HG02678 (cell line): Measurements from ENCODE around the gene MANBA.
"Not testable (repeated sequence)": the region's sequence is repeated elsewhere in the genome, so short reads cannot be mapped to it uniquely, and the experiment has no call there.

Experiments used
- ATAC-seq: cut with Tn5 transposase; IDR thresholded peaks from one replicate; pipeline ENCODE4 v1.9.1; 2021; ENCODE audit warnings: mild to moderate bottlenecking, moderate library complexity; ENCODE audit not compliant: unreplicated experiment

The MANBA gene

GRCh38 chr4:102725229-102725628 is 35.5 kb downstream of the MANBA start:
- ATAC-seq: no peak

DNA sequence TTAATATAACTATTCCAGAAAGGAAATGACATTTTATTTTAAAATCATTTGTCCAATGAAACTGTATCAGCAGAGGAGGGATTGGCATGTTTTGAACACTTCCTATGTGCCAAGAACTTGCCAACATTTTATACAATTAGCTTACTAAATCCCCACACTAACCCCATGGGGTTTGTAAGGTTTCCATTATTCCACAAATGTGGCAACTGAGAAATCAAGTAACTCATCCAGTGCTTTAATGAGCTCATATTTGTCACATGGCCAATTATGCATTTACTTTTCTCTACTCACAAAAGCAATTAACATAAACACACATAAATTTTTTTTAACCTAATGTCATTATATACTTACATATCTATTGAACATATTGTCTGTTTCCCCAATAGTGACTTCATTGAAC is 37.3 kb downstream of the MANBA start:
- ATAC-seq: no peak

DNA sequence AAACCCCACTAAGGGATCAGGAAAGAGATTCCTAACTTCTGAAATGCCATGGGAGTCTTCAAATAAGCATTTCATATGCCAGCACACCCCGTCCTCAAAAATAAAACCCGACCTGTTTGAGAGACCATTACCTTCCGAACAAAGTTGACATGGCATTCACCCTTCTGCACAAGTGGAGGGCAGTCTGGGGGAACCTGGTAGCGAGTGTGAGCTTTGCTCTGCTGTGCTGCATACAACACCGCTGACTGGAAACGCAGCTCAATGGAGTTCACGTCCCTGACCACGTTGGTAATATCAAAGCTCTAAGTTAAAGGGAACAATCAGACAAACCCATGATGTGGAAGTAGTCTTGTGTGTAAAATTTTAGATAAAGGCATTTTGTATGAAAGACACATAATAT is 38.0 kb downstream of the MANBA start:
- ATAC-seq: no peak

DNA sequence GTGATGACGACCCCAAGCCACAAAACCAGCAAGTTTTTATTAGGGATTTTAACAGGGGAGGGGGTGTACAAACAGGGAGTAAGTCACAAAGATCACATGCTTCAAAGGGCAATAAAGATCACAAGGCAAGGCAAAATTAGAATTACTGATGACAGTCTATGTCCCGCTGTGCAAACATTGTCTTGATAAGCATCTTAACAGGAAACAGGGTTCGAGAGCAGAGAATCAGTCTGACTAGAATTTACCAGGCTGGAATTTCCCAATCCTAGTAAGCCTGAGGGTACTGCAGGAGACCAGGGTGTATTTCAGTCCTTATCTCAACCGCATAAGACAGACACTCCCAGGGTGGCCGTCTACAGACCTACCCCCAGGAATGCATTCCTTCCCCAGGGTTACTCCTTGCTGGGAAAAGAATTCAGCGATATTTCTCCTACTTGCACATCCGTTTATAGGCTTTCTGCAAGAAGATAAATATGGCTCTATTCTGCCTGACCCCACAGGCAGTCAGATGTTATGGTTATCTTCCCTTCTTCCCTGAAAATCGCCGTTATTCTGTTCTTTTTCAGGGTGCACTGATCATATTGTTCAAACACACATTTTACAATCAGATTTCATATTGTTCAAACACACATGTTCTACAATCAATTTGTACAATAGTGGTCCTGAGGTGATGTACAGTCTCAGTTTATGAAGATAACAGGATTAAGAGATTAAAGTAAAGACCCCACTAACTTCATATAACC is 41.8 kb downstream of the MANBA start:
- ATAC-seq: not testable (repeated sequence)

DNA sequence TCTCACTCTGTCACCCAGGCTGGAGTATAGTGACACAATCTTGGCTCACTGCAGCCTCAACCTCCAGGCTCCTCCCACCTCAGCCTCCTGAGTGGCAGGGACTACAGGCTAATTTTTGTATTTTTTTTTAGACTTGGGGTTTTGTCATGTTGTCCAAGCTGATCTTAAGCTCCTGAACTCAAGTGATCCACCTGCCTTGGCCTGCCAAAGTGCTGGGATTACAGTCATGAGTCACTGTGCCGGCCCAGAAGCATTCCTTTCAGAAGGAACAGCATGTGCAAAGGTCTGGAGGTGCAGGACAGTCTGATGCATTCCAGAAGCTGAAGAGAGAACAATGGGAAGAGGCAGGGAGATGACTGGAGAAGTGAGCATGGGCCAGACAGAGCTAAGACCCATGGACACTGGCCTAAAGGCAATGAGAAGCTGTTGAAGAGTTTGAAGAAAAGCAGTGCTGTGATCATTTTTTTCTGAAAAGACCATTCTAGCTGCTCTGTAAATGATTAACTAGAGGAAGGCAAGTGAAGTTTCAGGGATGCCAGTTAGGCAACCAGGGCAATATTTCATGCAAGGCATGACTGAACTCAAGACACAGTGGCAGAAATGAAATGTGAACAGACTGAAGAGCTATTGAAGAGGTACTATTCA is 43.2 kb downstream of the MANBA start:
- ATAC-seq: no peak

DNA sequence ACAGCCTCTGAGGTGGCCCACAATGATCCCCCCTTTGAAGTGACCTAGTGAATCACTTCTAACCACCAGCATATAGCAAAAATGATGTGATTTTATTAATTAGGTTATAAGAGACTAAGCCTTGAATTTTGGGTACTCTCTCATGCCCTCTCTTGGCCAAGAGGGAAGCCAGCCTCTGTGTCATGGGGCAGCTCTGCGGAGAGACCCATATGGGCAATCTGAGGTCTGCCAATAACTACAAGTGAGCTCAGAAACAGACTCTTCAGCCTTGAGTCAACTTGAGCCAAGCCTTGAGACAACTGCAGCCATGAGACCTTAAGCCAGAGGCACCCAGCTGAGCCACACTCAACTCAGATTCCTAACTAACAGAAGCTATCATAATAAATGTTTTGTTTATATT is 45.7 kb downstream of the MANBA start:
- no peak for ATAC-seq

GRCh38 chr4:102713774-102714173 is 47.0 kb downstream of the MANBA start:
- not testable (repeated sequence) for ATAC-seq

DNA sequence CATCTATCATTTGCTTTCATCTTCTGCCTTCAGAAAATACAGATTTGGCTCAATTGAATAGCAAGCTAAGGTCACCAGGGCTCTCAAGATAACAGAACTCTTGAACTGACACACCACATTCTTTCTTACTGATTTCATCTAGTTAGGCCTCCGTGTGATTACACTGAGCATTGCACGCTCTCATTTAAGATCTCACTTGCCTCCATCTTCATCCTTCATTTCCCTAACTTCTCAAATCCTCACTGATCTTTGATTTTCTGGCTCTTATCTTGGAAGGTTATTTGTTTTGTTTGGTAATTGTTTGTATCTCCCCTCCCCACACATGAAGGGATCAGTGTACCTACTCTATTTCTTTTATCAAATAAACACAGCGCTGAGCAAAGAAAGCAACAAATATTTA is 47.7 kb downstream of the MANBA start:
- no peak for ATAC-seq

DNA sequence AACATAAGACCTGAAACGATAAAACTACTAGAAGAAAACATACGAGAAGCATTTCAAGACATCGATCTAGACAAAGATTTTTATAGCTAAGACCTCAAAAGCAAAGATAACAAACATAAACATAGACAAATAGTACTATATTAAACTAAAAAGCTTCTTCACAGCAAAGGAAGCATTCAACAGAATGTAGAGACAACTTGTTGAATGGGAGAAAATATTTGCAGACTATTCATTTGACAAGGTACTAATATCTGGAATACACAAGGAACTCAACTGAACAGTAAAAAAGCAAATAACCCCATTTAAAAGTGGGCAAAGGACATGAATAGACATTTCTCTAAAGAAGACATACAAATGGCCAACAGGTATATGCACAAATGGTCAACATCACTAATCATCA is 49.8 kb downstream of the MANBA start:
- no peak for ATAC-seq

- not testable (repeated sequence) for ATAC-seq
Observed at GRCh38 chr4:102709060-102709459, 51.7 kb downstream of the MANBA start.

DNA sequence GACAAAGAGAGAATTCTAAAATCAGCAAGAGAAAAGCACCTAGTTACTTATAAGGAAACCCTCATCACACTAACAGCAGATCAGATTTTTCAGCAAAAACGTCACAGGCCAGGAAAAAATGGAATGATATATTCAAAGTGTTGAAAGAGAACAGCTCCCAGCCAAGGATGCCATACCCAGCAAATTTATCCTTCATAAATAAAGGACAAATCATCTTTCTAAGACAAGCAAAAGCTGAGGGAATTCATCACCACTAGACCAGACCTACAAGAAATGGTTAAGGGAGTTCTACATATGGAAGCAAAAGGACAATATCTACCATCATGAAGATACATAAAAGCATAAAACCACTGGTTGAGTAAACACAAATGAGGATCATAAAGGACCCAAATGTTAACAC is 53.6 kb downstream of the MANBA start:
- no peak for ATAC-seq

GRCh38 chr4:102705391-102705935 is 55.3 kb downstream of the MANBA start:
- no peak for ATAC-seq

GRCh38 chr4:102696758-102697157 is 64.0 kb downstream of the MANBA start:
- ATAC-seq: no peak

- no peak for ATAC-seq
Observed at GRCh38 chr4:102694791-102695190, 66.0 kb downstream of the MANBA start.

DNA sequence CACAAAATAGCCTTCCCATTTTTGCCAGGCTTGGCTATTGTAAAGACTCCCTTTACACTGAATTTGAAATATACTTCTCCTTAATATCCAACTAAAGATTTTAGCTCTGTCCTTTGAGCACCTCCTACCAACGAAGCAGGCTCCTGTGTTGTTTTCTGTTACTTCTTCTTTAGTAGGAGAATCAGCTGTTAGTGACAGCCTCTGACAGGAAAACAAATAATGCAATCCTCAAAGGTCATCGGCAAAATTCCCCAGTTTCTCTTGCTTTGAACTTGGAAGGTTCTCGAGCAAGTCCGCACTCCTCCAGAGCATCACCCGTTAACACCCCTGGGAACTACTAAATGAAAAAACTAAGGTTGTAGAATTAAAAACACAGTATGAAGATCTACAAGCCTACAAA is 66.9 kb downstream of the MANBA start:
- no peak for ATAC-seq

DNA sequence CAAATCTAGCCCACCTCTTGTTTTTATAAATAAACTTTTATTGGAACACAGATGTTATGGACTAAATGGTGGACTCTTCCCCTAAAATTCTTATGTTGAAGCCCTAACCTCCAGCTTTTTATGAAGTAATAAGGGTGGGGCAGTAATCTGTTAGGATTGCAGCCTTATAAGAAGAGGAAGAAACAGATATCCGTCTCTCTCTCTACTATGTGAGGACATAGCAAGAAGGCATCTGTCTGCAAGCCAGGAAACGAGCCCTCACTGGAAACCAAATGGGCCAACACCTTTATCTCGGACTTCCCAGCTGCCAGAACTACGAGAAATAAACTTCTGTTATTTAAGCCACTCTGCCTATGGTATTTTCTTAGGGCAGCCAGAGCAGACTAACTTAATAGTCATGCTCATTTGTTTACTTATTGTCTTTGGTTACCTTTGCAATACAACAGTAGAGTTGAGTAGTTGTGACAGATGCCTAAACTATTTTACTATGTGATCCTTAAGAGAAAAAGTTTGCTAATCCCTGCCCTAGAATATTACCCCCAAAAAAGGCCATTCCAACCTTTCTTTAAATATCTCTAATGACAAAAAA is 67.4 kb downstream of the MANBA start:
- no peak for ATAC-seq

- ATAC-seq: no peak
Observed at GRCh38 chr4:102692474-102692873, 68.3 kb downstream of the MANBA start.

DNA sequence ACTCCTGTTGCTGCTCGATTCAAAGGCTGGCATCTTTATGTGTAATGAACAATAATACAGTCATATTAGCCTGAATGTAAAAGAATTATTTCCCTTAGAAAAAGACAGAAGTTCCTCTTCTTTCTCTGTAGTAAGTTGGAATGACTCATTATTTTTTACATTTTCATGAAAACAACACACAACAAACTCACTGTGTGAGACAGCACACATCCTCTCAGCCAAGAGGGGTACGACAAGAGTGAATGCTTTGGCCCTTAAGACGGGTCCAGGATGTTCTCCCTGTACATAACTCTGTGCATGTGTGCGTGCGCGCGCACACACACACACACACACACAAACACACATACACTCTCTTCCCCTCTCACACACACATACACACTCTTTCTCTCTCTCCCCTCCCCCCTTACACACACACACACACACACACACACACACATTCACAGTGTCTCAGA is 72.8 kb downstream of the MANBA start:
- peak; percentile 28 for ATAC-seq

GRCh38 chr4:102687373-102687981 is 73.3 kb downstream of the MANBA start:
- ATAC-seq: peak; percentile 92

DNA sequence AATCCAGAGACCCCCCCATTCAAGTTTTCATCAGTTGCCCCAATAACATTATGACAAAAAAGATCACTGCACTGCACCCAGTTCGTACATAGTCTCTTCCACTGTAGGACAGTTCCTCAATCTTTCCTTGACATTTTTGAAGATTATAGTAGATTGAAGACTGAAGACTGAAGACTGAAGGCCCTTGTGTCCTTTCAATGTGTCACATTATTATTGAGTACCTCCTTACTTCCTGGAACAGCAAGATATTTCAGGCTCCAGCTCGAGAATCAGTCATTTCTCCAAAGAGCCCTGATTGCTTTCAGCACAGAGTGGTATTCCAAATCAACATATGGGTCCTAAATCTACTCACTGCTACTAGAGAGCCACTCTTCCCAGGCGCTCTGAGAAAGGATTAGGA is 75.0 kb downstream of the MANBA start:
- no peak for ATAC-seq

DNA sequence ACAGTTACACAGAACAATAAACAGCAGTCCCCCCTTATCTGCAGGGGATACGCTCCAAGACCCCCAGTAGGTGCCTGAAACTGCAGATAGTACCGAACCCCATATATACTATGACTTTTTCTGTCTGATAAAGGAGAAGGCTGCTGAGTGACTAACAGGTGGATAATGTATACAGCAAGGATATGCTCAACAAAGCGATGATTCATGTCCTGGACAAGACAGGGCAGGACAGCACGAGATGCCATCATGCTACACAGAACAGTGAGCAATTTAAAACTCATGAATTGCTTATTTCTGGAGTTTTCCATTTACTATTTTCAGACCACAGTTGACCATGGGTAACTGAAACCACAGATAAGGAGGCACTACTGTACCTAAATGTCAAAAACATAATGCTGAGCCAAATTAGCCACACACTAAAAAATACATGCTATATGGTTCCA is 76.1 kb downstream of the MANBA start:
- peak; percentile 20 for ATAC-seq
